Endothelial cell of umbilical vein (primary cell): ENCODE results near the gene NAA60. TPM values are rescaled to one million over a fixed set of nuclear protein-coding genes. Genes with fewer than 3 reads are reported as not detected.

Experiments
- BruUV-seq: library from RNA; stranded (reverse); fragments of 400-500 nt; replicated peaks from 2 replicates; lab custom pipeline; 2021; lab: Mats Ljungman, UMichigan
- CTCF ChIA-PET: fragments of 300-600, 350-600 bp; sonication (Branson Sonifier 250); formaldehyde crosslinking; loops from one replicate; lab custom pipeline; 2021; ENCODE audit warnings: antibody characterized with exemption, inconsistent platforms; lab: Charles Lee
- POLR2A ChIA-PET: fragments of 300-600, 350-600 bp; sonication (Branson Sonifier 250); formaldehyde crosslinking; loops from one replicate; lab custom pipeline; 2021; ENCODE audit warnings: antibody characterized with exemption, inconsistent platforms; lab: Charles Lee
- DNase-seq: peaks from one replicate; pipeline ENCODE4 v3.0.0-alpha.2; 2011; ENCODE audit warnings: low read depth, low spot score
- FAIRE-seq: peaks from 2 replicates; lab custom pipeline; 2011; peaks lifted over from hg19 to GRCh38; lab: Jason Lieb, UNC
- H2AFZ ChIP-seq: 2 replicates; pipeline ENCODE4 v1.6.0; 2012; ENCODE audit warnings: low read depth, low read length, control low read depth, inconsistent platforms
- H3K27ac ChIP-seq: 2 replicates; pipeline ENCODE4 v1.5.1; 2011; ENCODE audit warnings: low read depth, mild to moderate bottlenecking, control low read depth, low read length, moderate library complexity; ENCODE audit not compliant: insufficient read depth
- H3K27me3 ChIP-seq, 2 experiments: 2 replicates each; pipeline versions ENCODE4 v1.6.0 to v1.6.1; 2011; ENCODE audit warnings: low read length in 2 of 2, mixed read lengths in 1 of 2; ENCODE audit not compliant: control insufficient read depth in 2 of 2, insufficient read depth in 2 of 2
- H3K36me3 ChIP-seq, 2 experiments: 2 replicates in 1 of 2; 3 replicates in 1 of 2; pipeline ENCODE4 v1.5.1; 2011; ENCODE audit warnings: low read length in 2 of 2, mild to moderate bottlenecking in 1 of 2, moderate library complexity in 1 of 2; ENCODE audit not compliant: control insufficient read depth in 2 of 2, insufficient read depth in 2 of 2; ENCODE audit errors: extremely low read depth in 1 of 2
- H3K4me1 ChIP-seq: 3 replicates; pipeline ENCODE4 v1.5.1; 2011; ENCODE audit warnings: mild to moderate bottlenecking, low read length; ENCODE audit not compliant: control insufficient read depth, insufficient read depth; ENCODE audit errors: extremely low read depth
- H3K4me2 ChIP-seq: 2 replicates; pipeline ENCODE4 v1.6.1; 2011; ENCODE audit warnings: low read length, control low read depth, mixed read lengths; ENCODE audit not compliant: insufficient read depth
- H3K4me3 ChIP-seq, 3 experiments: fragments of 200-600 bp in 1 of 3; sonication (generic), shearing (Covaris generic) in 1 of 3; replicated peaks in 1 of 3; 2 replicates each; pipeline ENCODE4 v1.5.1; 2011 to 2016; ENCODE audit warnings: control low read depth in 3 of 3, low read length in 3 of 3, mild to moderate bottlenecking in 2 of 3, inconsistent platforms in 1 of 3, low read depth in 1 of 3, moderate library complexity in 1 of 3; ENCODE audit not compliant: insufficient read depth in 1 of 3
- H3K79me2 ChIP-seq: 2 replicates; pipeline ENCODE4 v1.6.0; 2012; ENCODE audit warnings: low read length, inconsistent platforms; ENCODE audit not compliant: control insufficient read depth, insufficient read depth
- H3K9ac ChIP-seq: replicated peaks from 2 replicates; pipeline ENCODE3; 2011; ENCODE audit warnings: low read length, control low read depth; ENCODE audit not compliant: insufficient read depth; ENCODE audit errors: extremely low read depth
- H3K9me1 ChIP-seq: replicated peaks from 3 replicates; pipeline ENCODE4 v1.6.0; 2011; ENCODE audit warnings: mild to moderate bottlenecking, low read length; ENCODE audit not compliant: control insufficient read depth, insufficient read depth; ENCODE audit errors: extremely low read depth
- H3K9me3 ChIP-seq: replicated peaks from 2 replicates; pipeline ENCODE4 v1.5.1; 2012; ENCODE audit warnings: low read length, inconsistent platforms; ENCODE audit not compliant: control insufficient read depth, insufficient read depth
- H4K20me1 ChIP-seq: replicated peaks from 2 replicates; pipeline ENCODE3; 2011; ENCODE audit warnings: mild to moderate bottlenecking, low read length; ENCODE audit not compliant: control insufficient read depth, insufficient read depth; ENCODE audit errors: extremely low read depth
- CTCF ChIP-seq, 2 donors: IDR thresholded peaks; 1 replicate in 1 of 2; 2 replicates in 1 of 2; pipeline ENCODE4 v1.5.1; 2011; ENCODE audit warnings: low read length in 2 of 2, mild to moderate bottlenecking in 2 of 2, moderate library complexity in 2 of 2, control low read depth in 1 of 2, inconsistent platforms in 1 of 2, low read depth in 1 of 2; ENCODE audit not compliant: insufficient read depth in 1 of 2; ENCODE audit errors: extremely low read depth in 1 of 2
- EZH2 ChIP-seq: IDR thresholded peaks from 2 replicates; pipeline ENCODE4 v1.6.1; 2012; ENCODE audit warnings: borderline replicate concordance, low read depth, mild to moderate bottlenecking, moderate library complexity, low read length, inconsistent platforms; ENCODE audit not compliant: severe bottlenecking
- GATA2 ChIP-seq: IDR thresholded peaks from 2 replicates; pipeline ENCODE4 v1.7.0; 2011; ENCODE audit warnings: low read depth, mild to moderate bottlenecking, moderate library complexity, mixed read lengths, low read length; ENCODE audit not compliant: insufficient read length, insufficient read depth
- POLR2A ChIP-seq: IDR thresholded peaks from 2 replicates; pipeline ENCODE4 v1.6.1; 2012; ENCODE audit warnings: low read depth, mild to moderate bottlenecking, control low read depth, low read length
- dilution Hi-C: fragments of 300-500 bp; cut with MboI; formaldehyde crosslinking; loops from one replicate; pipeline ENCODE4 v1.15.0; 2019; ENCODE audit warnings: low sequenced_read_pairs; ENCODE audit not compliant: extremely low pct_ligation_motif_present
- intact Hi-C: fragments of 100-400 bp; cut with micrococcal nuclease; formaldehyde crosslinking; loops from one replicate; pipeline ENCODE4 v1.10.0; 2022
- polyA plus RNA-seq, 4 experiments: library from polyadenylated mRNA; depleted of rRNA in 3 of 4; stranded (reverse) in 3 of 4; unstranded in 1 of 4; fragments of >200 nt; gene quantifications; 2 replicates each; pipeline versions ENCODE4 v1.2.1 to v1.2.3, GENCODE V29; 2011 to 2012; ENCODE audit warnings: missing spikeins in 1 of 4
- total RNA-seq: library from RNA; stranded (reverse); gene quantifications from 2 replicates; pipeline ENCODE4 v1.2.3, GENCODE V29; 2021
- TF ChIP-seq, protein P1 (sequence below): IDR thresholded peaks from 2 replicates; pipeline ENCODE4 v1.6.1; 2011; ENCODE audit not compliant: insufficient read depth, insufficient read length

The NAA60 gene
- total and polyA plus RNA-seq, 2 donors (not counting 3 experiments of a cell fraction or from before 2014, with no cell fraction given): 22.1 to 42.9 TPM

GRCh38 chr16:3515897-3516296 is 72.4 kb downstream of the NAA60 start:
- Histone ChIP-seq H2AFZ (no peak overlapping the region), H3K9me3 (no peaks in the 10 kb centered on the region), H4K20me1 (no peaks in the 10 kb centered on the region), H3K4me1 (no peaks in the 10 kb centered on the region), H3K9me1 (no peaks in the 10 kb centered on the region), H3K36me3 (peaks cover 7 to 17% of the 10 kb centered on the region in 2 experiments), H3K4me3 (no peak overlapping the region), H3K9ac (no peak overlapping the region), H3K4me2 (no peak overlapping the region), H3K79me2 (no peaks in the 10 kb centered on the region), H3K27ac (no peak overlapping the region), H3K27me3 (no peaks in the 10 kb centered on the region)
- dilution Hi-C loops: no loop called here
- intact Hi-C loops: no loop called here
- CTCF ChIA-PET: no interaction called here
- no TSS peak for BruUV-seq
- DNase-seq: no peak
- POLR2A ChIA-PET: no interaction called here
- FAIRE-seq: no peak
- TF ChIP-seq, protein P1, sequence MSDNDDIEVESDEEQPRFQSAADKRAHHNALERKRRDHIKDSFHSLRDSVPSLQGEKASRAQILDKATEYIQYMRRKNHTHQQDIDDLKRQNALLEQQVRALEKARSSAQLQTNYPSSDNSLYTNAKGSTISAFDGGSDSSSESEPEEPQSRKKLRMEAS: no peak
- TF ChIP-seq EZH2 (no peak), CTCF (IDR thresholded peaks at IDR 0.05; ENCODE audit: extremely low read depth in 1 of 2, insufficient read depth in 1 of 2, low read depth in 1 of 2, low read length in 2 of 2) (no peak), POLR2A (no peak), GATA2 (no peak)
